HG03196 (cell line): ENCODE data around the gene SPSB1.

Experiments used
- ATAC-seq: cut with Tn5 transposase; IDR thresholded peaks from one replicate; pipeline ENCODE4 v1.9.1; 2021; ENCODE audit not compliant: unreplicated experiment

SPSB1 gene

GRCh38 chr1:9413877-9414213 lies 121.2 kb downstream of the SPSB1 start:
- ATAC-seq = no peak

GRCh38 chr1:9416506-9416905 lies 123.8 kb downstream of the SPSB1 start:
- no peak for ATAC-seq

GRCh38 chr1:9416918-9417500 lies 124.3 kb downstream of the SPSB1 start:
- ATAC-seq = no peak

GRCh38 chr1:9417695-9418094 lies 125.0 kb downstream of the SPSB1 start:
- no peak for ATAC-seq

GRCh38 chr1:9418851-9419250 lies 126.2 kb downstream of the SPSB1 start:
- no peak for ATAC-seq
